ENCODE data around the gene CYP27C1.

GRCh38 chr2:127228102-127228501 is 8.0 kb upstream of the CYP27C1 start:
- no peak for TF ChIP-seq CTCF (IDR thresholded peaks at IDR 0.05; ENCODE audit: low read length)
- no peak for TF ChIP-seq EZH2 (IDR thresholded peaks at IDR 0.05; ENCODE audit: borderline replicate concordance, low read length)

Measured in OCI-LY1 (cell line).